NB4 (cell line): Measurements from ENCODE around the gene GPX3.

Experiments
- CTCF ChIP-seq: IDR thresholded peaks from one replicate; pipeline ENCODE4 v1.5.1; 2012; ENCODE audit warnings: low read depth, low read length
- MYC ChIP-seq: IDR thresholded peaks from 2 replicates; pipeline ENCODE4 v1.6.1; 2011; ENCODE audit warnings: low read depth, low read length
- POLR2A ChIP-seq: IDR thresholded peaks from 2 replicates; pipeline ENCODE4 v1.6.1; 2011; ENCODE audit warnings: mild to moderate bottlenecking; ENCODE audit not compliant: insufficient read length; ENCODE audit errors: extremely low read depth
- TF ChIP-seq, protein P1 (sequence below): IDR thresholded peaks from 2 replicates; pipeline ENCODE4 v1.6.1; 2011; ENCODE audit warnings: low read depth, low read length

GRCh38 chr5:151065609-151066008 is 45.2 kb downstream of the GPX3 start:
- TF ChIP-seq CTCF (no peak), POLR2A (no peak), MYC (no peak)
- TF ChIP-seq, protein P1, sequence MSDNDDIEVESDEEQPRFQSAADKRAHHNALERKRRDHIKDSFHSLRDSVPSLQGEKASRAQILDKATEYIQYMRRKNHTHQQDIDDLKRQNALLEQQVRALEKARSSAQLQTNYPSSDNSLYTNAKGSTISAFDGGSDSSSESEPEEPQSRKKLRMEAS = no peak
